ENCODE data around the gene NRXN3.

Gene NRXN3

GRCh38 chr14:79281244-79282152 lies 1111.3 kb downstream of the NRXN3 start (continued):
- TF ChIP-seq ZXDB (tag by site-specific recombination; IDR thresholded peaks at IDR 0.05) = peak; percentile 87
- peak; percentile 66; the same call in 1 of the 2 replicates for TF ChIP-seq PRDM10 (tag by site-specific recombination; IDR thresholded peaks at IDR 0.05)
- TF ChIP-seq SALL2 (tag by site-specific recombination; IDR thresholded peaks at IDR 0.05; ENCODE audit: borderline replicate concordance) = no peak
- TF ChIP-seq ZNF843 (tag by site-specific recombination; IDR thresholded peaks at IDR 0.05) = 0 out of 2 replicates have a peak, but pooled peaks have one; percentile 70
- peak; percentile 65; the same call in 1 of the 2 replicates for TF ChIP-seq OSR2 (tag by site-specific recombination; IDR thresholded peaks at IDR 0.05)

GRCh38 chr14:79284621-79285020 lies 1114.4 kb downstream of the NRXN3 start:
- H3K27ac ChIP-seq (ENCODE audit: extremely low read depth, low read depth, low read length) = no peak overlapping the region
- H3K36me3 ChIP-seq (ENCODE audit: control insufficient read depth in 2 of 2, insufficient read depth in 1 of 2, low read length in 2 of 2) = no peaks in the 10 kb centered on the region
- H3K9me3 ChIP-seq (ENCODE audit: control insufficient read depth, insufficient read depth, low read depth, low read length) = no peaks in the 10 kb centered on the region
- H3K4me3 ChIP-seq (ENCODE audit: low read depth, low read length) = no peak overlapping the region
- ChIA-PET CTCF (interaction anchor here (0.9 kb wide), 1 partner anchor 9 kb away, joined by 3 read pairs; no protein-coding TSS in a partner anchor), POLR2A (no interaction called here)
- no peak for TF ChIP-seq ZNF121 (tag by site-specific recombination; IDR thresholded peaks at IDR 0.05)
- TF ChIP-seq KLF17 (tag by site-specific recombination; IDR thresholded peaks at IDR 0.05) = no peak
- TF ChIP-seq ZNF558 (tag by site-specific recombination; IDR thresholded peaks at IDR 0.05) = no peak
- no peak for TF ChIP-seq ZNF792 (tag by site-specific recombination; IDR thresholded peaks at IDR 0.05)
- peak; percentile 29; the same call in 1 of the 2 replicates for TF ChIP-seq PRDM10 (tag by site-specific recombination; IDR thresholded peaks at IDR 0.05)
- TF ChIP-seq ZNF404 (tag by site-specific recombination; IDR thresholded peaks at IDR 0.05) = no peak
- no peak for TF ChIP-seq ZNF426 (tag by site-specific recombination; IDR thresholded peaks at IDR 0.05)
- 0 out of 2 replicates have a peak, but pooled peaks have one; percentile 30 for TF ChIP-seq ZNF692 (tag by site-specific recombination; IDR thresholded peaks at IDR 0.05)
- TF ChIP-seq TCF7L2 (IDR thresholded peaks at IDR 0.05; ENCODE audit: borderline replicate concordance, low read depth, low read length) = peak; percentile 61; the same call in 1 of the 2 replicates
- no peak for TF ChIP-seq ZNF26 (tag by site-specific recombination; IDR thresholded peaks at IDR 0.05)
- TF ChIP-seq ZXDB (tag by site-specific recombination; IDR thresholded peaks at IDR 0.05) = no peak
- TF ChIP-seq ZNF335 (tag by site-specific recombination; conservative IDR thresholded peaks at IDR 0.05) = 0 out of 2 replicates have a peak, but pooled peaks have one; percentile 28
- no peak for TF ChIP-seq ZBTB21 (tag by site-specific recombination; IDR thresholded peaks at IDR 0.05)
- no peak for TF ChIP-seq SCRT2 (tag by site-specific recombination; IDR thresholded peaks at IDR 0.05)
- TF ChIP-seq, protein P1, sequence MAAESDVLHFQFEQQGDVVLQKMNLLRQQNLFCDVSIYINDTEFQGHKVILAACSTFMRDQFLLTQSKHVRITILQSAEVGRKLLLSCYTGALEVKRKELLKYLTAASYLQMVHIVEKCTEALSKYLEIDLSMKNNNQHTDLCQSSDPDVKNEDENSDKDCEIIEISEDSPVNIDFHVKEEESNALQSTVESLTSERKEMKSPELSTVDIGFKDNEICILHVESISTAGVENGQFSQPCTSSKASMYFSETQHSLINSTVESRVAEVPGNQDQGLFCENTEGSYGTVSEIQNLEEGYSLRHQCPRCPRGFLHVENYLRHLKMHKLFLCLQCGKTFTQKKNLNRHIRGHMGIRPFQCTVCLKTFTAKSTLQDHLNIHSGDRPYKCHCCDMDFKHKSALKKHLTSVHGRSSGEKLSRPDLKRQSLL (tag by site-specific recombination; IDR thresholded peaks at IDR 0.05) = no peak
- peaks cover 22% of the 10 kb centered on the region for H3K4me1 ChIP-seq (ENCODE audit: control insufficient read depth, insufficient read depth, low read length)
